Lower leg skin (tissue), 3 donors: ENCODE data around the gene RTN4RL2.

Experiments
- CTCF ChIP-seq, 3 donors: fragments of 450-650 bp; IDR thresholded peaks; one replicate each; pipeline ENCODE4 v1.5.1; 2016; ENCODE audit warnings: antibody characterized with exemption in 3 of 3, mild to moderate bottlenecking in 3 of 3, moderate library complexity in 2 of 3
- POLR2A ChIP-seq, 2 donors: fragments of 450-650 bp; IDR thresholded peaks; one replicate each; pipeline ENCODE4 v1.6.1; 2016 to 2017; ENCODE audit warnings: antibody characterized with exemption in 2 of 2, mild to moderate bottlenecking in 1 of 2, moderate library complexity in 1 of 2

- no peak for TF ChIP-seq CTCF (IDR thresholded peaks at IDR 0.05)
- TF ChIP-seq POLR2A (IDR thresholded peaks at IDR 0.05) = no peak
These were observed 2.7 kb upstream of the RTN4RL2 start for GRCh38 chr11:57457643-57458023.
